H1 (cell line): ENCODE results near the gene NHEJ1. TPM values are rescaled to one million over a fixed set of nuclear protein-coding genes. Genes with fewer than 3 reads are reported as not detected.

Source experiments
- ATF2 ChIP-seq: IDR thresholded peaks from 2 replicates; pipeline ENCODE4 v1.6.1; 2012; ENCODE audit warnings: low read length, inconsistent platforms
- BACH1 ChIP-seq: IDR thresholded peaks from 2 replicates; pipeline ENCODE4 v1.6.1; 2012; ENCODE audit warnings: low read length, improper control_type of control experiment
- CEBPB ChIP-seq: IDR thresholded peaks from 2 replicates; pipeline ENCODE4 v1.6.1; 2012; ENCODE audit warnings: low read depth, low read length
- CTCF ChIP-seq, 3 experiments: IDR thresholded peaks; 1 replicate in 2 of 3; 2 replicates in 1 of 3; pipeline versions ENCODE4 v1.5.1 to v1.6.1; 2011; ENCODE audit warnings: low read length in 3 of 3, mild to moderate bottlenecking in 3 of 3, inconsistent platforms in 2 of 3, low read depth in 1 of 3, moderate library complexity in 1 of 3; ENCODE audit not compliant: insufficient read depth in 1 of 3; ENCODE audit errors: control extremely low read depth in 1 of 3
- EGR1 ChIP-seq: IDR thresholded peaks from 2 replicates; pipeline ENCODE4 v1.6.1; 2011; ENCODE audit warnings: low read depth, low read length, borderline replicate concordance
- HDAC2 ChIP-seq, 2 experiments: fragments of 300-600 bp in 1 of 2; sonication (generic) in 1 of 2; IDR thresholded peaks; 2 replicates each; pipeline ENCODE4 v1.6.1; 2011 to 2012; ENCODE audit warnings: low read depth in 2 of 2, low read length in 2 of 2, mild to moderate bottlenecking in 2 of 2, moderate library complexity in 2 of 2, borderline replicate concordance in 1 of 2, inconsistent platforms in 1 of 2
- SIRT6 ChIP-seq: IDR thresholded peaks from one replicate; pipeline ENCODE4 v1.7.1; 2012; ENCODE audit warnings: low read length, inconsistent platforms
- SP4 ChIP-seq: IDR thresholded peaks from 2 replicates; pipeline ENCODE4 v1.6.1; 2012; ENCODE audit warnings: low read length, inconsistent platforms
- polyA plus RNA-seq, 7 experiments: library from polyadenylated mRNA; depleted of rRNA in 3 of 7; stranded (reverse) in 5 of 7; unstranded in 2 of 7; fragments of >200 nt in 5 of 7; fragments of 200-250 nt in 2 of 7; gene quantifications; 1 replicate in 5 of 7; 2 replicates in 1 of 7; 4 replicates in 1 of 7; pipeline versions ENCODE4 v1.2.1 to v1.2.3, GENCODE V29; 2011 to 2013; ENCODE audit warnings: missing spikeins in 2 of 7, mixed read lengths in 2 of 7
- total RNA-seq: library from RNA; stranded (reverse); fragmentation: NEBNext Ultra II Directional; extraction: Animal tissue kit (Norgen Biotek cat#: 25700); gene quantifications from 2 replicates; pipeline ENCODE4 v1.2.1, GENCODE V29; 2021

NHEJ1 gene
- total and polyA plus RNA-seq, 2 of the 8 experiments (the other 6 are each of a cell fraction or from before 2014, with no cell fraction given): 22.7 to 24.1 TPM

DNA sequence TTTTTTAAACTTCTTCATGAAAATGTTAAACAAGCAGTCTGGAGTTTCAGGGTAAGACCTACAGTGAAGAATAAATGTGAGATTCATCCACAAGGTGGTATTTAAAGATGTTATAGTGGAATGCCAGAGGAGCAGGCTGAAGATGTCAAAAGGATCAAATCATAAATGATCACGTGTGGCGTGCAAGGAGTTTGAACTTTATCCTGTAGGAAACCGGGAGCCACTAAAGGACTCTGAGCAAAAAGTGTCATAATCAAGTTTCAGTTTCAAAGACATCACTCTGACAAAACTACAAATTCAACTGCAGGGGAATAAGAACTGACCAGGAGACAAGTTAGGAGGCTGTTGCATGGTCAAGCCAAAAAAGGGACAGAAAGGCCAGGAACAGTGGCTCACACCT, 19.9 kb downstream of the NHEJ1 start (continued):
- TF ChIP-seq CTCF (IDR thresholded peaks at IDR 0.05; ENCODE audit: control extremely low read depth in 1 of 3, insufficient read depth in 1 of 3, low read depth in 1 of 3, low read length in 3 of 3) (no peak), CEBPB (no peak), SP4 (no peak), ATF2 (no peak), HDAC2 (IDR thresholded peaks at IDR 0.05; ENCODE audit: borderline replicate concordance in 1 of 2, low read depth in 2 of 2, low read length in 2 of 2) (no peak), BACH1 (no peak), SIRT6 (no peak), EGR1 (no peak)
